CD4-positive, alpha-beta T cell (primary cell): ENCODE results near the gene TTC6. TPM values are rescaled to one million over a fixed set of nuclear protein-coding genes. Genes with fewer than 3 reads are reported as not detected.

Experiments
- ATAC-seq: fragments of 200-7000 bp; cut with Tn5 transposase; one replicate; pipeline ENCODE4 v1.10.0; 2022; ENCODE audit warnings: mild to moderate bottlenecking; ENCODE audit not compliant: poor library complexity
- CTCF ChIA-PET: fragments of 350-600 bp; sonication (Branson Sonifier 250); formaldehyde crosslinking; loops from one replicate; lab custom pipeline; 2021; ENCODE audit warnings: antibody characterized with exemption, inconsistent platforms; lab: Charles Lee
- POLR2A ChIA-PET: fragments of 350-600 bp; sonication (Branson Sonifier 250); formaldehyde crosslinking; loops from one replicate; lab custom pipeline; 2021; ENCODE audit warnings: antibody characterized with exemption, inconsistent platforms; lab: Charles Lee
- DNase-seq, 14 experiments: peaks; one replicate each; pipeline ENCODE4 v3.0.0-alpha.2; 2013 to 2020; ENCODE audit warnings: mixed read lengths in 2 of 14
- H3K27ac ChIP-seq, 2 donors: one replicate each; pipeline versions ENCODE4 v1.5.1 to v1.7.0; 2013; ENCODE audit warnings: low read length in 2 of 2, low read depth in 1 of 2, mild to moderate bottlenecking in 1 of 2
- H3K27me3 ChIP-seq, 2 experiments: 1 replicate in 1 of 2; 2 replicates in 1 of 2; pipeline versions ENCODE4 v1.6.1 to v1.7.0; 2013; ENCODE audit warnings: low read length in 2 of 2, control low read depth in 1 of 2, mild to moderate bottlenecking in 1 of 2, moderate library complexity in 1 of 2; ENCODE audit not compliant: insufficient read depth in 2 of 2, control insufficient read depth in 1 of 2
- H3K36me3 ChIP-seq: one replicate; pipeline ENCODE4 v1.6.1; 2013; ENCODE audit warnings: low read length, control low read depth; ENCODE audit not compliant: insufficient read depth
- H3K4me1 ChIP-seq: one replicate; pipeline ENCODE4 v1.6.1; 2013; ENCODE audit warnings: low read length, control low read depth; ENCODE audit not compliant: insufficient read depth
- H3K4me3 ChIP-seq: one replicate; pipeline ENCODE4 v1.5.1; 2013; ENCODE audit warnings: mild to moderate bottlenecking, low read length, moderate library complexity
- H3K9me3 ChIP-seq, 2 experiments: 1 replicate in 1 of 2; 2 replicates in 1 of 2; pipeline versions ENCODE4 v1.6.1 to v1.7.0; 2013; ENCODE audit warnings: low read length in 2 of 2, mild to moderate bottlenecking in 2 of 2, control low read depth in 1 of 2, moderate library complexity in 1 of 2; ENCODE audit not compliant: control insufficient read depth in 1 of 2, insufficient read depth in 1 of 2
- H3K27ac Mint-ChIP-seq: one replicate; pipeline ENCODE4 v1.8.0; 2020; ENCODE audit warnings: mixed read lengths
- H3K27me3 Mint-ChIP-seq: one replicate; pipeline ENCODE4 v1.8.0; 2021; ENCODE audit warnings: mixed read lengths
- H3K36me3 Mint-ChIP-seq: one replicate; pipeline ENCODE4 v1.8.0; 2021; ENCODE audit warnings: low read depth, mixed read lengths
- H3K4me1 Mint-ChIP-seq: one replicate; pipeline ENCODE4 v1.8.0; 2021; ENCODE audit warnings: low read depth, mixed read lengths
- H3K4me3 Mint-ChIP-seq: one replicate; pipeline ENCODE4 v1.8.0; 2020; ENCODE audit warnings: mild to moderate bottlenecking, mixed read lengths
- H3K9me3 Mint-ChIP-seq: one replicate; pipeline ENCODE4 v1.8.0; 2020; ENCODE audit warnings: mixed read lengths
- CTCF ChIP-seq: fragments of 200-600 bp; IDR thresholded peaks from one replicate; pipeline ENCODE4 v1.8.0; 2022; ENCODE audit warnings: antibody characterized with exemption, mild to moderate bottlenecking
- intact Hi-C, 2 experiments: fragments of 100-400 bp; cut with DNase I in 1 of 2; cut with micrococcal nuclease in 1 of 2; formaldehyde crosslinking; loops; one replicate each; pipeline versions ENCODE4 v1.15.1 to v1.9.0; 2023 to 2025; cut with DNase I, micrococcal nuclease
- total RNA-seq, 174 experiments: library from RNA in 2 of 174; stranded (reverse) in 2 of 174; gene quantifications; one replicate each; pipeline ENCODE4 v1.2.3 and lab custom pipeline; 2021 to 2026

TTC6 gene
- total RNA-seq, 2 experiments from 2014 or later: not detected

GRCh38 chr14:37606678-37607077 is 11.2 kb downstream of the TTC6 start:
- H3K27me3 Mint-ChIP-seq: peaks cover 66% of the 10 kb centered on the region

GRCh38 chr14:37608649-37609048 is 13.2 kb downstream of the TTC6 start:
- peaks cover 0 to 13% of the 10 kb centered on the region in 2 experiments for H3K9me3 ChIP-seq
- H3K4me3 Mint-ChIP-seq: no peak overlapping the region
- CTCF ChIA-PET: no interaction called here

More at GRCh38 chr14:37606678-37607077, 11.2 kb downstream of the TTC6 start:
- CTCF ChIA-PET: no interaction called here
- Histone ChIP-seq H3K36me3 (no peaks in the 10 kb centered on the region), H3K27ac (no peak overlapping the region), H3K27me3 (peaks cover 19 to 39% of the 10 kb centered on the region in 2 experiments), H3K4me3 (no peak overlapping the region), H3K4me1 (no peaks in the 10 kb centered on the region), H3K9me3 (peaks cover 0 to 30% of the 10 kb centered on the region in 2 experiments)
- ATAC-seq (no peak), DNase-seq (no peak)
- no peak for TF ChIP-seq CTCF
- H3K9me3 Mint-ChIP-seq: peaks cover 4% of the 10 kb centered on the region
- H3K4me1 Mint-ChIP-seq: no peaks in the 10 kb centered on the region
- no peak overlapping the region for H3K4me3 Mint-ChIP-seq
- intact Hi-C loops: no loop called here
- no peaks in the 10 kb centered on the region for H3K36me3 Mint-ChIP-seq
- H3K27ac Mint-ChIP-seq: no peak overlapping the region
- POLR2A ChIA-PET: no interaction called here

GRCh38 chr14:37610945-37611523 is 15.6 kb downstream of the TTC6 start:
- ATAC-seq: no peak
- Mint-ChIP-seq H3K9me3 (peaks cover 10% of the 10 kb centered on the region), H3K27me3 (peaks cover 35% of the 10 kb centered on the region), H3K36me3 (no peaks in the 10 kb centered on the region), H3K4me1 (no peaks in the 10 kb centered on the region), H3K27ac (no peak overlapping the region), H3K4me3 (no peak overlapping the region)
- H3K27ac ChIP-seq: no peak overlapping the region
- H3K4me1 ChIP-seq: no peaks in the 10 kb centered on the region
- ChIA-PET POLR2A (no interaction called here), CTCF (no interaction called here)
- DNase-seq: no peak
- H3K9me3 ChIP-seq: peaks cover 15 to 18% of the 10 kb centered on the region in 2 experiments
- intact Hi-C loops: no loop called here
- H3K27me3 ChIP-seq: peaks cover 3 to 11% of the 10 kb centered on the region in 2 experiments
- no peak for TF ChIP-seq CTCF
- no peaks in the 10 kb centered on the region for H3K36me3 ChIP-seq
- H3K4me3 ChIP-seq: no peak overlapping the region

More at GRCh38 chr14:37608649-37609048, 13.2 kb downstream of the TTC6 start:
- no peak for TF ChIP-seq CTCF
- Mint-ChIP-seq H3K9me3 (peaks cover 10% of the 10 kb centered on the region), H3K4me1 (no peaks in the 10 kb centered on the region), H3K27me3 (peaks cover 58% of the 10 kb centered on the region), H3K36me3 (no peaks in the 10 kb centered on the region), H3K27ac (no peak overlapping the region)
- no peak overlapping the region for H3K27ac ChIP-seq
- H3K4me3 ChIP-seq: no peak overlapping the region
- peaks cover 3 to 21% of the 10 kb centered on the region in 2 experiments for H3K27me3 ChIP-seq
- no peak for DNase-seq
- POLR2A ChIA-PET: no interaction called here
- no peaks in the 10 kb centered on the region for H3K36me3 ChIP-seq
- H3K4me1 ChIP-seq: no peaks in the 10 kb centered on the region
- no peak for ATAC-seq
- intact Hi-C loops: no loop called here
